ENCODE results near the gene TIMM22.

DNA sequence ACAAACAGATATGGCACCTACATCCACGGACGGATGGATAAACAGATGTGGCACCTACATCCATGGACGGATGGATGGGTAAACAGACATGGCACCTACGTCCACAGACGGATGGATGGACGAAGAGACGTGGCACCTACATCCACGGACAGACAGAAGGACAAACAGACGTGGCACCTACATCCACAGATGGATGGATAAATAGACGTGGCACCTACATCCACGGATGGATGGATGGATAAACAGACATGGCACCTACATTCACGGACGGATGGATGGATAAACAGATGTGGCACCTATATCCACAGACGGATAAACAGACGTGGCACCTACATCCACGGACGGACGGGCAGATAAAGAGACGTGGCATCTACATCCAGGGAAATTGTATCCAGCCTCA lies 45.6 kb downstream of the TIMM22 start:
- TF ChIP-seq, protein P1, sequence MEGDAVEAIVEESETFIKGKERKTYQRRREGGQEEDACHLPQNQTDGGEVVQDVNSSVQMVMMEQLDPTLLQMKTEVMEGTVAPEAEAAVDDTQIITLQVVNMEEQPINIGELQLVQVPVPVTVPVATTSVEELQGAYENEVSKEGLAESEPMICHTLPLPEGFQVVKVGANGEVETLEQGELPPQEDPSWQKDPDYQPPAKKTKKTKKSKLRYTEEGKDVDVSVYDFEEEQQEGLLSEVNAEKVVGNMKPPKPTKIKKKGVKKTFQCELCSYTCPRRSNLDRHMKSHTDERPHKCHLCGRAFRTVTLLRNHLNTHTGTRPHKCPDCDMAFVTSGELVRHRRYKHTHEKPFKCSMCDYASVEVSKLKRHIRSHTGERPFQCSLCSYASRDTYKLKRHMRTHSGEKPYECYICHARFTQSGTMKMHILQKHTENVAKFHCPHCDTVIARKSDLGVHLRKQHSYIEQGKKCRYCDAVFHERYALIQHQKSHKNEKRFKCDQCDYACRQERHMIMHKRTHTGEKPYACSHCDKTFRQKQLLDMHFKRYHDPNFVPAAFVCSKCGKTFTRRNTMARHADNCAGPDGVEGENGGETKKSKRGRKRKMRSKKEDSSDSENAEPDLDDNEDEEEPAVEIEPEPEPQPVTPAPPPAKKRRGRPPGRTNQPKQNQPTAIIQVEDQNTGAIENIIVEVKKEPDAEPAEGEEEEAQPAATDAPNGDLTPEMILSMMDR (IDR thresholded peaks at IDR 0.05; ENCODE audit: low read length) = no peak
- TF ChIP-seq EZH2phosphoT487 (IDR thresholded peaks at IDR 0.05; ENCODE audit: low read length) (no peak), EZH2 (optimal IDR thresholded peaks at IDR 0.05; ENCODE audit: low read depth, low read length) (no peak)

Data from MM.1S (cell line).